Body of pancreas (tissue), 4 donors: ENCODE results near the gene ITPR2. TPM values are rescaled to one million over a fixed set of nuclear protein-coding genes. Genes with fewer than 3 reads are reported as not detected.
A peak's percentile ranks its signal among the peaks of the same experiment; 100 is the strongest.

Experiments used
- ATAC-seq: fragments of 150-250 bp; one replicate; pipeline ENCODE4 v1.9.1; 2016
- DNase-seq, 4 donors: peaks; one replicate each; pipeline ENCODE4 v3.0.0-alpha.2; 2019
- H3K27ac ChIP-seq, 4 donors: fragments of 200-600 bp; sonication (generic); 1 replicate in 3 of 4; 2 replicates in 1 of 4; pipeline versions ENCODE4 v1.5.1 to v1.6.1; 2016 to 2019; ENCODE audit warnings: mild to moderate bottlenecking in 1 of 4, mixed read lengths in 1 of 4, moderate library complexity in 1 of 4
- H3K27me3 ChIP-seq, 2 donors: fragments of 200-600 bp; sonication (generic); one replicate each; pipeline ENCODE4 v1.6.0; 2016; ENCODE audit warnings: mild to moderate bottlenecking in 1 of 2
- H3K36me3 ChIP-seq, 2 donors: fragments of 200-600 bp; sonication (generic); replicated peaks in 1 of 2; 2 replicates each; pipeline ENCODE4 v1.5.1; 2016; ENCODE audit warnings: low read depth in 2 of 2; ENCODE audit not compliant: insufficient read depth in 1 of 2
- H3K4me1 ChIP-seq: fragments of 200-600 bp; sonication (generic); one replicate; pipeline ENCODE4 v1.6.0; 2016
- H3K4me3 ChIP-seq, 2 donors: fragments of 200-600 bp; sonication (generic); 1 replicate in 1 of 2; 2 replicates in 1 of 2; pipeline ENCODE4 v1.5.1; 2016 to 2019
- H3K9me3 ChIP-seq, 3 donors: fragments of 200-600 bp; sonication (generic); 1 replicate in 2 of 3; 2 replicates in 1 of 3; pipeline ENCODE4 v1.5.1; 2016
- CTCF ChIP-seq, 7 experiments: fragments of 450-650 bp in 4 of 7; fragments of 200-600 bp in 3 of 7; sonication (generic) in 3 of 7; IDR thresholded peaks; one replicate each; pipeline ENCODE4 v1.5.1; 2016 to 2019; ENCODE audit warnings: antibody characterized with exemption in 7 of 7
- POLR2A ChIP-seq, 3 donors: fragments of 450-650 bp; IDR thresholded peaks; one replicate each; pipeline ENCODE4 v1.6.1; 2016; ENCODE audit warnings: antibody characterized with exemption in 3 of 3, mild to moderate bottlenecking in 2 of 3
- WGBS, 2 donors: methylation state at CpG; one replicate each; pipeline ENCODE4 v1.1.5; 2017; 5-methylcytosine and 5-hydroxymethylcytosine counted together
- intact Hi-C: fragments of 100-400 bp; cut with DNase I; formaldehyde crosslinking; loops from one replicate; pipeline ENCODE4 v1.15.1; 2023
- total RNA-seq, 2 donors: library from RNA; depleted of rRNA; stranded (reverse); fragments of >200 nt; gene quantifications; one replicate each; pipeline ENCODE4 v1.1.0, GENCODE V29; 2016

Gene ITPR2
- total RNA-seq, 2 donors from 2014 or later, result 37.4 to 92.9 TPM

- H3K36me3 ChIP-seq, result no peaks in the 10 kb centered on the region
- DNase-seq (no peak), ATAC-seq (no peak)
- no peak overlapping the region for H3K4me3 ChIP-seq
- intact Hi-C loops, result no loop called here
- 46 to 47% methylated on average over 2 of the region's 2 CpGs for WGBS, 2 donors
- no peaks in the 10 kb centered on the region for H3K27me3 ChIP-seq
- TF ChIP-seq POLR2A (IDR thresholded peaks at IDR 0.05) (no peak), CTCF (IDR thresholded peaks at IDR 0.05) (no peak)
- no peak overlapping the region for H3K27ac ChIP-seq
- peaks cover 12% of the 10 kb centered on the region for H3K4me1 ChIP-seq
- no peaks in the 10 kb centered on the region for H3K9me3 ChIP-seq
Observed at GRCh38 chr12:26304273-26304672, 528.7 kb downstream of the ITPR2 start.

DNA sequence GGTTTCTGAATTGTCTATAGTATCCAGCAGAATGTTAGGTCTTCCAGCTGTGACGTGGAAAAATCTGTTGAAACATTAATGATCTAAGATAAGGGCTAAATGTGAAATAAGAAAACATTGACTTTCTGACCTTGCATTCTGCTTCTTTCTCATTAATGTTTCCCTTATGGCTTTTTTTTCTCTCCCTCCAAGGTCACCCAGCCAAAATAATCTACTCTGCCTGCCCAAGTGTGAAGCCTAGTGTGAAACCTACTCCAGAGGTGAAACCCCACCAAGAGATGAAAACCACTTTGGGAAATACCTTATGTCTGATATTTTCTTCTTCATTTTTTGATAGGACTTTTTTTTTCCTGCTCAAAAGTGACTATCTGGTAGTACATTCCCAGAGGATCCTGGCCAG lies 529.6 kb downstream of the ITPR2 start:
- Histone ChIP-seq H3K4me3 (no peak overlapping the region), H3K9me3 (no peaks in the 10 kb centered on the region), H3K36me3 (no peaks in the 10 kb centered on the region), H3K27ac (no peak overlapping the region), H3K4me1 (peaks cover 12% of the 10 kb centered on the region), H3K27me3 (no peaks in the 10 kb centered on the region)
- ATAC-seq, result no peak
- TF ChIP-seq POLR2A (IDR thresholded peaks at IDR 0.05), result no peak
- TF ChIP-seq CTCF (IDR thresholded peaks at IDR 0.05), result no peak
- intact Hi-C loops, result no loop called here
- WGBS, 2 donors, result 12 to 21% methylated on average over 1 of the region's 1 CpG
- DNase-seq, result no peak

- 99 to 100% methylated on average over 3 of the region's 3 CpGs for WGBS, 2 donors
- intact Hi-C loops, result no loop called here
- no peaks in the 10 kb centered on the region for H3K36me3 ChIP-seq
- ATAC-seq, result no peak
- peaks cover 12% of the 10 kb centered on the region for H3K4me1 ChIP-seq
- H3K9me3 ChIP-seq, result no peaks in the 10 kb centered on the region
- H3K27ac ChIP-seq, result no peak overlapping the region
- no peak for TF ChIP-seq POLR2A (IDR thresholded peaks at IDR 0.05)
- TF ChIP-seq CTCF (IDR thresholded peaks at IDR 0.05), result no peak
- H3K4me3 ChIP-seq, result no peak overlapping the region
- H3K27me3 ChIP-seq, result no peaks in the 10 kb centered on the region
- DNase-seq, result no peak
Observed at GRCh38 chr12:26302776-26303175, 530.2 kb downstream of the ITPR2 start.

GRCh38 chr12:26299751-26300150 lies 533.2 kb downstream of the ITPR2 start:
- TF ChIP-seq CTCF (IDR thresholded peaks at IDR 0.05) (no peak), POLR2A (IDR thresholded peaks at IDR 0.05) (no peak)
- Histone ChIP-seq H3K9me3 (no peaks in the 10 kb centered on the region), H3K4me3 (no peak overlapping the region), H3K27ac (peak overlapping the region in 3 of 4 donors; percentile 10 to 71 (median 64)), H3K4me1 (peaks cover 12% of the 10 kb centered on the region), H3K27me3 (no peaks in the 10 kb centered on the region), H3K36me3 (no peaks in the 10 kb centered on the region)
- intact Hi-C loops, result no loop called here
- ATAC-seq (no peak), DNase-seq (no peak)
- WGBS, 2 donors, result 75 to 95% methylated on average over 1 of the region's 1 CpG

DNA sequence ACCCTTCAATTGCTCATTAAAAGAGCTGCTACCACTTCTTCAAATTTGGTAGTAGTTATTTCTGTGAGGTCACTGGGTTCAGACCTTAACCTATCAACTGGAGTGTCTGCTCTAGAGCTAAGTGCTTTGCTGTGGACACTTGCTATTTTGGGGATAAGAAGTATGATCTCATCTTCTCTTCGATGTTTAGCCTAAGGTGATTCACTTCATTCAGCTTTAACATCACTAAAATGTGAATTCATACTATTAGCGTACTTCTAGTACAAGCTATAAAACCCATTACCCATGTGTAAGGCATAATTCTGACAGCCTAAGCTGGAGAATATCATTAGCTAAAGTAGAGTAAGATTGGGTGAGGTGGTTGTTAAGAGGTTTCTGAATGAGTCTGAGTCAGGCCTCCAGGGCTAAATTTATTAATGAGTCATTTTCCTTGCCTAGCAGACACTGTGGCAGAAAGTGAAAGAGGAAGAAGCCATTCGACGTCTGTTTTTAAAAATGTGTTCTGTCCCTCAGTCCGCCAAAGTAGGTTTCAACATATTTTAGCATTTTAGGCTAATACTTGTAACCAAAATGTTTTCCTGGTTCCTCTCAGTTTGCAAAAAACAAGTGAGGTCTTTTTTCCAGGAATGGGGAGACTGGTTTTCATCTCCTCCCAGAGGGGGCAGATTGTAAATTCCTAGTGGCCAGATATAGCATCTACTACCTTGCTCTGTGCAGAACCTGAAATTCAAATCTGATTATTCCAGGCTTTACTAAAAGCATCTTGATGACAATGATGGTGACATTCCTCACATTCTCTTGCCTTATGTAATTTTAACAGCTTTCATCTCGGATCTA lies 534.0 kb downstream of the ITPR2 start:
- Histone ChIP-seq H3K4me3 (no peak overlapping the region), H3K27ac (peak overlapping the region; percentile 0 to 71 (median 37)), H3K9me3 (no peaks in the 10 kb centered on the region), H3K36me3 (no peaks in the 10 kb centered on the region), H3K4me1 (peaks cover 11% of the 10 kb centered on the region), H3K27me3 (no peaks in the 10 kb centered on the region)
- TF ChIP-seq POLR2A (IDR thresholded peaks at IDR 0.05) (no peak), CTCF (IDR thresholded peaks at IDR 0.05) (peak in 4 of 7 experiments; percentile 6 to 34 (median 28))
- intact Hi-C loops, result no loop called here
- DNase-seq (peak in 1 of 4 donors; percentile 46), ATAC-seq (peak; percentile 74)
- 51 to 58% methylated on average over 6 of the region's 6 CpGs for WGBS, 2 donors
